Stomach (tissue), 4 donors: ENCODE data around the gene RPS16.

ENCODE experiments used
- CTCF ChIP-seq, 7 experiments: fragments of 450-650 bp in 4 of 7; fragments of 200-600 bp in 3 of 7; sonication (generic) in 3 of 7; IDR thresholded peaks; one replicate each; pipeline ENCODE4 v1.5.1; 2016 to 2019; ENCODE audit warnings: antibody characterized with exemption in 7 of 7, control low read depth in 2 of 7, mild to moderate bottlenecking in 1 of 7
- POLR2AphosphoS5 ChIP-seq, 3 donors: sonication (generic); formaldehyde crosslinking; IDR thresholded peaks; one replicate each; pipeline ENCODE4 v1.6.1; 2016; ENCODE audit warnings: antibody characterized with exemption in 3 of 3

GRCh38 chr19:39401549-39402345 lies 34.0 kb downstream of the RPS16 start:
- TF ChIP-seq CTCF (IDR thresholded peaks at IDR 0.05) (no peak), POLR2AphosphoS5 (IDR thresholded peaks at IDR 0.05) (peak; percentile 41 to 81 (median 78))
